Progenitor cell of endocrine pancreas (in vitro differentiated cells): Measurements from ENCODE around the gene EYA4. TPM values are rescaled to one million over a fixed set of nuclear protein-coding genes. Genes with fewer than 3 reads are reported as not detected.

Experiments
- DNase-seq: peaks from one replicate; pipeline ENCODE4 v3.0.0; 2021; ENCODE audit warnings: low spot score; ENCODE audit not compliant: unreplicated experiment
- H3K27ac Mint-ChIP-seq: 2 replicates; pipeline ENCODE4 v1.8.0; 2021; ENCODE audit warnings: mild to moderate bottlenecking, moderate library complexity, mixed read lengths
- H3K27me3 Mint-ChIP-seq: 2 replicates; pipeline ENCODE4 v1.8.0; 2021; ENCODE audit warnings: mixed read lengths
- H3K36me3 Mint-ChIP-seq: 2 replicates; pipeline ENCODE4 v1.8.0; 2022; ENCODE audit warnings: mixed read lengths; ENCODE audit not compliant: insufficient read depth
- H3K4me1 Mint-ChIP-seq: 2 replicates; pipeline ENCODE4 v1.8.0; 2021; ENCODE audit warnings: low read depth, mixed read lengths
- H3K4me3 Mint-ChIP-seq: 2 replicates; pipeline ENCODE4 v1.8.0; 2021; ENCODE audit warnings: low read depth, mild to moderate bottlenecking, moderate library complexity, mixed read lengths
- H3K9me3 Mint-ChIP-seq: 2 replicates; pipeline ENCODE4 v1.8.0; 2021; ENCODE audit warnings: low read depth, mixed read lengths
- CTCF ChIP-seq: fragments of 200-600 bp; sonication (generic); IDR thresholded peaks from one replicate; pipeline ENCODE4 v1.5.0; 2021; ENCODE audit warnings: antibody characterized with exemption, mild to moderate bottlenecking; ENCODE audit not compliant: unreplicated experiment
- total RNA-seq: library from RNA; stranded (reverse); gene quantifications from 2 replicates; pipeline ENCODE4 v1.2.1, GENCODE V29; 2021

Gene EYA4
- total RNA-seq, 1 donor from 2014 or later = 0.41 TPM

DNA sequence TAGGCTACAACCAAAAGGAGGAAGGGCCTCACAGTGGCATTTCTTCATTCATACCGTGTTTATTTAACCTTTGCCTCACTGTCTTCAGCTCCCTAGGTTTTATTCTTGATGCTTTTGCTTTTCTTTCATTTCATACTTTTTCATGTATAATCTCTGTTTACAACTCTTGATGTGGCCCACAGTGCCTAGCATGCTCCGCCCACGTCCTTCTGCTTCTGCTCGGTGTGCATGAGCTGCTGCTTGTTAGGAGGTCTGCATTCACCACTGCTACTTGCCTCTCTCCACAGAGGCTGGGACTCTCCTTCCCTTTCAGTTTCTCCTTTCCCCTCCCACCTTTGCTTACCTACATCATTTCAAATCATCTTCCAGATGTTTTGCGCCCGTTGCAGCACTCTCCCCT lies 147.6 kb downstream of the EYA4 start:
- peaks cover 8% of the 10 kb centered on the region for H3K4me1 Mint-ChIP-seq

DNA sequence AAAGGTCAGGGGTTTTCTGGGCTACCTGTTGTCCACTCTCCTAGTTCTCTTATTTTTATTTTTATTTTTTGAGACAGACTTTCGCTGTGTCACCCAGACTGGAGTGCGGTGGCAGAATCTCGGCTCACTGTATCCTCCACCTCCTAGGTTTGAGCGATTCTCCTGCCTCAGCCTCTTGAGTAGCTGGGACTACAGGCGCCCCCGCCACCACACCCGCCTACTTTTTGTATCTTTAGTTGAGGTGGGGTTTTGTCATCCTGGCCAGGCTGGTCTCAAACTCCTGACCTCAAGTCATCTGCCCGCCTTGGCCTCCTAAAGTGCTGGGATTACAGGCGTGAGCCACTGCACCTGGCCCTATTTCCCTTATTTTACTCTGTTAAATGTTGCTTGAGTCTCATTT lies 149.0 kb downstream of the EYA4 start:
- Mint-ChIP-seq H3K4me3 (no peak overlapping the region), H3K36me3 (no peaks in the 10 kb centered on the region), H3K27me3 (no peaks in the 10 kb centered on the region), H3K9me3 (no peaks in the 10 kb centered on the region), H3K27ac (no peak overlapping the region), H3K4me1 (peaks cover 8% of the 10 kb centered on the region)
- TF ChIP-seq CTCF = no peak
- no peak for DNase-seq

More for the DNA sequence above, 147.6 kb downstream of the EYA4 start:
- H3K27me3 Mint-ChIP-seq = no peaks in the 10 kb centered on the region
- TF ChIP-seq CTCF = no peak
- H3K36me3 Mint-ChIP-seq = no peaks in the 10 kb centered on the region
- no peak overlapping the region for H3K4me3 Mint-ChIP-seq
- no peak overlapping the region for H3K27ac Mint-ChIP-seq
- no peak for DNase-seq
- H3K9me3 Mint-ChIP-seq = no peaks in the 10 kb centered on the region

GRCh38 chr6:133392015-133392414 lies 150.9 kb downstream of the EYA4 start:
- Mint-ChIP-seq H3K4me3 (no peak overlapping the region), H3K4me1 (peaks cover 8% of the 10 kb centered on the region), H3K27ac (no peak overlapping the region), H3K36me3 (no peaks in the 10 kb centered on the region), H3K27me3 (no peaks in the 10 kb centered on the region), H3K9me3 (no peaks in the 10 kb centered on the region)
- DNase-seq = no peak
- no peak for TF ChIP-seq CTCF

DNA sequence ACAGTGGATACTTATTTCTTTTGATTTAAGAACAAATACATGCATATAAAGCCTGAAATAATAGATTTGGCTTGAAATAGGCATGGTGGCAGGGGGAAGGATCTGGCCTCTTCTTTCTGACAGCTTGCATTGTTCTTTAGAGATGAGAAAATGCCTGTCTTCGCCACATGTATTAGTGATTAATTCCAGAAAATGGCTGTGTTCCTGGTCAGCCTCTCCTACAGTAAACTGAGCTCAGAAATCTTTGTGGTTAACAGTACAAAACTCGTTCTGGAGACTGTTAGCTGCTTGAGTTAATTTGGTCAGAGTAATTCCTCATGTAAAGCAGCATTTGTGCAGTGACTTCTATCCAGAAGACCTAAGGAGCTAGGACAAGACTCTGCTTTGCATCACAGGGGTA lies 151.5 kb downstream of the EYA4 start:
- TF ChIP-seq CTCF = no peak
- H3K27me3 Mint-ChIP-seq = no peaks in the 10 kb centered on the region
- DNase-seq = no peak
- peaks cover 8% of the 10 kb centered on the region for H3K4me1 Mint-ChIP-seq
- no peak overlapping the region for H3K27ac Mint-ChIP-seq
- H3K4me3 Mint-ChIP-seq = no peak overlapping the region
- no peaks in the 10 kb centered on the region for H3K9me3 Mint-ChIP-seq
- no peaks in the 10 kb centered on the region for H3K36me3 Mint-ChIP-seq

DNA sequence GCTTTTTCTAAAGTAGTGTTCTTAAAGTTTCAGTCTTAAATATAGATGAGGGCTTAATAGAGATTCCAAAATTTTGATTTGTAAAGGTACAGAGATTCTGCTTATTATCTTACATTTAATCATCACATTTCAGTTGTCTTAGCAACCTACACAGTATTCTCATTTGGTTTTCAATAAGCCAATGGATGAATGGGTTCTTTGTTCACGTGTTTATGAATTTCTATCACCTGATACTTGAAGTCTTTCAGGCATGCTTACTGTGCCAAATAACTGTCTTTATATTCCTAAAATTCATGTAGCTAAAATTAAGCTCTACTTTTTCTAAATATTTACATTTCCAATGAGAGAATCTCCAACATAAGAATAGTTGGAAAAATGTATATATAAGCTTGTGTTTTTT lies 152.7 kb downstream of the EYA4 start:
- Mint-ChIP-seq H3K27ac (no peak overlapping the region), H3K27me3 (no peaks in the 10 kb centered on the region), H3K4me1 (peaks cover 8% of the 10 kb centered on the region), H3K36me3 (no peaks in the 10 kb centered on the region), H3K4me3 (no peak overlapping the region), H3K9me3 (no peaks in the 10 kb centered on the region)
- TF ChIP-seq CTCF = no peak
- DNase-seq = no peak
